ENCODE measurements around the gene GPC2.
A peak's percentile ranks its signal among the peaks of the same experiment; 100 is the strongest.
"Not testable (repeated sequence)": the region's sequence is repeated elsewhere in the genome, so short reads cannot be mapped to it uniquely, and the experiment has no call there.

GPC2 gene

GRCh38 chr7:100152404-100152803 is 24.8 kb downstream of the GPC2 start:
- DNase-seq (ENCODE audit: insufficient read length, low spot score), result no peak
- TF ChIP-seq POLR2A (IDR thresholded peaks at IDR 0.05; ENCODE audit: low read depth, low read length), result no peak
- peak; percentile 80 for TF ChIP-seq SPI1 (IDR thresholded peaks at IDR 0.05; ENCODE audit: low read depth, low read length)
- no peak for FAIRE-seq

GRCh38 chr7:100148559-100149328 is 28.4 kb downstream of the GPC2 start, which contains the start of gene LAMTOR4:
LAMTOR4 (plus strand) TSS chr7:100148918; CDS start chr7:100148973, 55 bp downstream.
- peak; percentile 99 for FAIRE-seq
- DNase-seq (ENCODE audit: insufficient read length, low spot score), result peak; percentile 95
- TF ChIP-seq PAX5 (IDR thresholded peaks at IDR 0.05; ENCODE audit: insufficient read depth, low read length, severe bottlenecking), result no peak
- no peak; the same call in none of the 2 replicates for TF ChIP-seq TAF1 (IDR thresholded peaks at IDR 0.05; ENCODE audit: low read depth, low read length)
- peak; percentile 81 for TF ChIP-seq POLR2A (IDR thresholded peaks at IDR 0.05; ENCODE audit: low read depth, low read length)
- peak; percentile 80 for TF ChIP-seq POLR2AphosphoS5 (IDR thresholded peaks at IDR 0.05; ENCODE audit: low read depth, low read length)
- peak; percentile 50; the same call in 1 of the 2 replicates for TF ChIP-seq POU2F2 (IDR thresholded peaks at IDR 0.05; ENCODE audit: low read depth, low read length)
- TF ChIP-seq SPI1 (IDR thresholded peaks at IDR 0.05; ENCODE audit: low read depth, low read length), result peak; percentile 32; the same call in 1 of the 2 replicates

- FAIRE-seq (no peak), DNase-seq (ENCODE audit: insufficient read length, low spot score) (no peak)
- TF ChIP-seq SPI1 (IDR thresholded peaks at IDR 0.05; ENCODE audit: low read depth, low read length) (no peak), POLR2A (IDR thresholded peaks at IDR 0.05; ENCODE audit: low read depth, low read length) (no peak), TAF1 (IDR thresholded peaks at IDR 0.05; ENCODE audit: low read depth, low read length) (no peak), PAX5 (IDR thresholded peaks at IDR 0.05; ENCODE audit: insufficient read depth, low read length, severe bottlenecking) (no peak), POLR2AphosphoS5 (IDR thresholded peaks at IDR 0.05; ENCODE audit: low read depth, low read length) (no peak), POU2F2 (IDR thresholded peaks at IDR 0.05; ENCODE audit: low read depth, low read length) (no peak)
Observed at GRCh38 chr7:100148225-100148558, 29.0 kb downstream of the GPC2 start.

- no peak for DNase-seq (ENCODE audit: insufficient read length, low spot score)
Observed at GRCh38 chr7:100147278-100147677, 29.9 kb downstream of the GPC2 start.

GRCh38 chr7:100146350-100146749 is 30.8 kb downstream of the GPC2 start:
- FAIRE-seq; DNase-seq (ENCODE audit: insufficient read length, low spot score): not testable (repeated sequence)

More at GRCh38 chr7:100147278-100147677, 29.9 kb downstream of the GPC2 start:
- TF ChIP-seq POLR2A (IDR thresholded peaks at IDR 0.05; ENCODE audit: low read depth, low read length) (no peak), SPI1 (IDR thresholded peaks at IDR 0.05; ENCODE audit: low read depth, low read length) (no peak), POLR2AphosphoS5 (IDR thresholded peaks at IDR 0.05; ENCODE audit: low read depth, low read length) (no peak)
- FAIRE-seq, result no peak

- no peak for TF ChIP-seq POU2F2 (IDR thresholded peaks at IDR 0.05; ENCODE audit: low read depth, low read length)
- no peak for TF ChIP-seq SPI1 (IDR thresholded peaks at IDR 0.05; ENCODE audit: low read depth, low read length)
- no peak for TF ChIP-seq PAX5 (IDR thresholded peaks at IDR 0.05; ENCODE audit: insufficient read depth, low read length, severe bottlenecking)
- no peak for TF ChIP-seq POLR2A (IDR thresholded peaks at IDR 0.05; ENCODE audit: low read depth, low read length)
- no peak for TF ChIP-seq POLR2AphosphoS5 (IDR thresholded peaks at IDR 0.05; ENCODE audit: low read depth, low read length)
- no peak for TF ChIP-seq TAF1 (IDR thresholded peaks at IDR 0.05; ENCODE audit: low read depth, low read length)
- FAIRE-seq (no peak), DNase-seq (ENCODE audit: insufficient read length, low spot score) (no peak)
Observed at GRCh38 chr7:100142461-100142860, 34.7 kb downstream of the GPC2 start.

- TF ChIP-seq POU2F2 (IDR thresholded peaks at IDR 0.05; ENCODE audit: low read depth, low read length), result no peak
- no peak for TF ChIP-seq PAX5 (IDR thresholded peaks at IDR 0.05; ENCODE audit: insufficient read depth, low read length, severe bottlenecking)
- no peak for TF ChIP-seq SPI1 (IDR thresholded peaks at IDR 0.05; ENCODE audit: low read depth, low read length)
- TF ChIP-seq POLR2AphosphoS5 (IDR thresholded peaks at IDR 0.05; ENCODE audit: low read depth, low read length), result no peak
- no peak for TF ChIP-seq POLR2A (IDR thresholded peaks at IDR 0.05; ENCODE audit: low read depth, low read length)
- no peak for TF ChIP-seq TAF1 (IDR thresholded peaks at IDR 0.05; ENCODE audit: low read depth, low read length)
- FAIRE-seq (peak; percentile 75), DNase-seq (ENCODE audit: insufficient read length, low spot score) (no peak)
Observed at GRCh38 chr7:100141555-100141949, 35.6 kb downstream of the GPC2 start.

GRCh38 chr7:100137851-100138760 is 39.1 kb downstream of the GPC2 start:
- no peak for TF ChIP-seq POU2F2 (IDR thresholded peaks at IDR 0.05; ENCODE audit: low read depth, low read length)
- TF ChIP-seq SPI1 (IDR thresholded peaks at IDR 0.05; ENCODE audit: low read depth, low read length), result no peak
- TF ChIP-seq PAX5 (IDR thresholded peaks at IDR 0.05; ENCODE audit: insufficient read depth, low read length, severe bottlenecking), result no peak
- TF ChIP-seq POLR2AphosphoS5 (IDR thresholded peaks at IDR 0.05; ENCODE audit: low read depth, low read length), result no peak
- no peak for TF ChIP-seq POLR2A (IDR thresholded peaks at IDR 0.05; ENCODE audit: low read depth, low read length)
- no peak for TF ChIP-seq TAF1 (IDR thresholded peaks at IDR 0.05; ENCODE audit: low read depth, low read length)
- DNase-seq (ENCODE audit: insufficient read length, low spot score), result no peak
- peak; percentile 88 for FAIRE-seq

- no peak for DNase-seq (ENCODE audit: insufficient read length, low spot score)
- FAIRE-seq, result peak; percentile 94
- TF ChIP-seq TAF1 (IDR thresholded peaks at IDR 0.05; ENCODE audit: low read depth, low read length) (no peak), POLR2A (IDR thresholded peaks at IDR 0.05; ENCODE audit: low read depth, low read length) (no peak), POU2F2 (IDR thresholded peaks at IDR 0.05; ENCODE audit: low read depth, low read length) (no peak), POLR2AphosphoS5 (IDR thresholded peaks at IDR 0.05; ENCODE audit: low read depth, low read length) (no peak), PAX5 (IDR thresholded peaks at IDR 0.05; ENCODE audit: insufficient read depth, low read length, severe bottlenecking) (no peak), SPI1 (IDR thresholded peaks at IDR 0.05; ENCODE audit: low read depth, low read length) (no peak)
Observed at GRCh38 chr7:100132697-100133151, 44.5 kb downstream of the GPC2 start.
